ENCODE results near the gene TNIK. TPM values are rescaled to one million over a fixed set of nuclear protein-coding genes. Genes with fewer than 3 reads are reported as not detected.

Gene TNIK
- total RNA-seq, 1 donor from 2014 or later = 9.3 TPM

- Mint-ChIP-seq H3K36me3 (no peaks in the 10 kb centered on the region), H3K4me3 (no peak overlapping the region), H3K27me3 (ENCODE audit: low read depth) (no peaks in the 10 kb centered on the region), H3K9me3 (peaks cover 7% of the 10 kb centered on the region), H3K27ac (no peak overlapping the region), H3K4me1 (peaks cover 22% of the 10 kb centered on the region)
- DNase-seq (ENCODE audit: low spot score in 2 of 2, unreplicated experiment in 2 of 2) = no peak
- TF ChIP-seq, protein P1, sequence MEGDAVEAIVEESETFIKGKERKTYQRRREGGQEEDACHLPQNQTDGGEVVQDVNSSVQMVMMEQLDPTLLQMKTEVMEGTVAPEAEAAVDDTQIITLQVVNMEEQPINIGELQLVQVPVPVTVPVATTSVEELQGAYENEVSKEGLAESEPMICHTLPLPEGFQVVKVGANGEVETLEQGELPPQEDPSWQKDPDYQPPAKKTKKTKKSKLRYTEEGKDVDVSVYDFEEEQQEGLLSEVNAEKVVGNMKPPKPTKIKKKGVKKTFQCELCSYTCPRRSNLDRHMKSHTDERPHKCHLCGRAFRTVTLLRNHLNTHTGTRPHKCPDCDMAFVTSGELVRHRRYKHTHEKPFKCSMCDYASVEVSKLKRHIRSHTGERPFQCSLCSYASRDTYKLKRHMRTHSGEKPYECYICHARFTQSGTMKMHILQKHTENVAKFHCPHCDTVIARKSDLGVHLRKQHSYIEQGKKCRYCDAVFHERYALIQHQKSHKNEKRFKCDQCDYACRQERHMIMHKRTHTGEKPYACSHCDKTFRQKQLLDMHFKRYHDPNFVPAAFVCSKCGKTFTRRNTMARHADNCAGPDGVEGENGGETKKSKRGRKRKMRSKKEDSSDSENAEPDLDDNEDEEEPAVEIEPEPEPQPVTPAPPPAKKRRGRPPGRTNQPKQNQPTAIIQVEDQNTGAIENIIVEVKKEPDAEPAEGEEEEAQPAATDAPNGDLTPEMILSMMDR (IDR thresholded peaks at IDR 0.05; ENCODE audit: unreplicated experiment) = no peak
These were observed 113.5 kb downstream of the TNIK start for GRCh38 chr3:171346582-171347300.

DNA sequence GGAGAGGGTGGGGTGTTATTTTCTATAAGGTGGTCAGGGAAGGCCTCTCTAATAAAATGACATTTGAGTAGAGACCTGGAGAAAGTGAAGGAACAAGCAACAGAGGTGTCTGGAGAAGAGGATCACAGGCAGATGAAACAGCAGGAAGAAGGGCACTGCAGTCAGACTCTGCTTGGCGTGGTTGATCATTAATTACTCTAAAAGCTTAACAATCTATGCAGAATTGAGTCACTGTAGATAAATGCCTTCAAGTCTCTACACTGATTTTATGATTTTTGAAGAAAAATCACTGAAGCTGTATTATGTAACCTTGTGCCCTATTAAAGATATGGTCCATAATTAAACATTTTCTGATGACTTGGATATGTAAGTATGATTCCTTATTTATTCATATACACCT, 114.2 kb downstream of the TNIK start:
- Mint-ChIP-seq H3K27ac (no peak overlapping the region), H3K9me3 (peaks cover 7% of the 10 kb centered on the region), H3K4me3 (no peak overlapping the region), H3K27me3 (ENCODE audit: low read depth) (no peaks in the 10 kb centered on the region), H3K4me1 (peaks cover 22% of the 10 kb centered on the region), H3K36me3 (no peaks in the 10 kb centered on the region)
- no peak for DNase-seq (ENCODE audit: low spot score in 2 of 2, unreplicated experiment in 2 of 2)
- TF ChIP-seq, protein P1 (IDR thresholded peaks at IDR 0.05; ENCODE audit: unreplicated experiment) = no peak

GRCh38 chr3:171345107-171345843, 114.9 kb downstream of the TNIK start:
- TF ChIP-seq, protein P1 (IDR thresholded peaks at IDR 0.05; ENCODE audit: unreplicated experiment) = no peak
- H3K9me3 Mint-ChIP-seq = peaks cover 7% of the 10 kb centered on the region
- no peaks in the 10 kb centered on the region for H3K27me3 Mint-ChIP-seq (ENCODE audit: low read depth)
- peaks cover 22% of the 10 kb centered on the region for H3K4me1 Mint-ChIP-seq
- DNase-seq (ENCODE audit: low spot score in 2 of 2, unreplicated experiment in 2 of 2) = no peak
- H3K36me3 Mint-ChIP-seq = no peaks in the 10 kb centered on the region
- no peak overlapping the region for H3K4me3 Mint-ChIP-seq
- H3K27ac Mint-ChIP-seq = no peak overlapping the region

DNA sequence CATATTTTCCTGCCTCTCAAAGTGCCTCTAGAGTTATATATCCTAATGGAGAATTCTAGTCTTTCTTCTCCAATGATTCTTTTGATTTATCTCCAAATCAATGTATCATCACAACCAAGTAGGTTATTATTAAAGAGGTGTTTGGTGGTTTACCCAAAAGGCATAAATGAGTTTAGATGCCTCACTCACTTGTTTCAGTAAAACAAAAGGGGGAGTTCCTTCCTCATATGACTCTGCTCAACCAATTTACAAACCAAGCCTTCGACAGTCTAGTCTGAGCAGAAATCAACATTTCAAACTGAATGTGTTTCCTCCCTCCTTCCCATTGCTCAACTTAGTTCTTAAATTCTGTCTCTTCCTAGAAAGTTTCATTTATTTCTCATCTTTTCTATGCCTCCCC, 116.5 kb downstream of the TNIK start:
- H3K27me3 Mint-ChIP-seq (ENCODE audit: low read depth) = no peaks in the 10 kb centered on the region
- peaks cover 7% of the 10 kb centered on the region for H3K9me3 Mint-ChIP-seq
- H3K36me3 Mint-ChIP-seq = no peaks in the 10 kb centered on the region
- H3K27ac Mint-ChIP-seq = no peak overlapping the region
- no peak overlapping the region for H3K4me3 Mint-ChIP-seq
- DNase-seq (ENCODE audit: low spot score in 2 of 2, unreplicated experiment in 2 of 2) = no peak
- TF ChIP-seq, protein P1 (IDR thresholded peaks at IDR 0.05; ENCODE audit: unreplicated experiment) = no peak
- peaks cover 14% of the 10 kb centered on the region for H3K4me1 Mint-ChIP-seq

DNA sequence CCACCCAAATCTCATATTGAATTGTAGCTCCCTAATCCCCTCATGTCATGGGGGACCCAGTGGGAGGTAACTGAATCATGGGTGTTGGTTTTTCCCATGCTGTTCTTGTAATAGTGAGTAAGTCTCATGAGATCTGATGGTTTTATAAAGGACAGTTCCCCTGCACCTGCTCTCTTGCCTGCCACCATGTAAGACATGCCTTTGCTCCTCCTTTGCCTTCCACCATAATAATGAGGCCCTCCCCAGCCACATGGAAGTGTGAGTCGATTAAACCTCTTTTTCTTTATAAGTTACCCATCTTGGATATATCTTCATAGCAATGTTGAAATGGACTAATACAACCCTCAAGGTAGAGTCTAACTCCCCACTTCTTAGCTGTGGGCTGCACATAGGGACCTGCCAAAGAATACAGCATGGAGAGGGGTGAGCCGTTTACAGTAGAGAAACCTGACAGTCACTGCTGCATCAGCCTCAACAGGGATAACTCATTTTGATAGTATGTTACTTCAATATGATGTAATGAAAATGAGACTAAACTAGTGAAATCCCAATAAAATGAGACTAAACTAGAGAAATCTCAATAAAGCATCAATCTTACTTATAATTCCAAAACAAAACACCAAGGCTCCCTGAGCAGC, 117.3 kb downstream of the TNIK start:
- DNase-seq (ENCODE audit: low spot score in 2 of 2, unreplicated experiment in 2 of 2) = no peak
- H3K36me3 Mint-ChIP-seq = no peaks in the 10 kb centered on the region
- peaks cover 10% of the 10 kb centered on the region for H3K4me1 Mint-ChIP-seq
- TF ChIP-seq, protein P1 (IDR thresholded peaks at IDR 0.05; ENCODE audit: unreplicated experiment) = no peak
- H3K27ac Mint-ChIP-seq = no peak overlapping the region
- no peaks in the 10 kb centered on the region for H3K27me3 Mint-ChIP-seq (ENCODE audit: low read depth)
- no peak overlapping the region for H3K4me3 Mint-ChIP-seq
- H3K9me3 Mint-ChIP-seq = peaks cover 7% of the 10 kb centered on the region

All from mesothelial cell of epicardium (in vitro differentiated cells).